ENCODE results near the gene HM13.

DNA sequence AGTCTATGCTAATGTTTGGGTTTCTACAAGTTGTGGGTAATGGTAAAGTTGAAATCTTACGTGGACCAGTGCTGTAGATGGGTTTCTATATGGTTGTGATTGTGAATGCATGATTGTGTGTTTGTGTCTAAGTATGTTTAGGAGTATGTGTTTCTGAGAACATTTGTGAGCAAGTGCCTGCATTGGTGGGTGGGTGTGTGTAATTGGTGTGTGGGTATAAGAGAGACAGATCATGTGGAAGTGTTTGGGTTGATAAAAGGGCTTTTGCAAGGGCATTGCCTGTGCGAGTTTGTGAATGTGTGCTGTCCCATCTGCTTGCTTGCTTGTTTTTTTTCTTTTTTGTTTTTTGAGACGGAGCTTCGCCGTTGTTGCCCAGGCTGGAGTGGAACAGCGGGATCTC lies 65.0 kb downstream of the HM13 start:
- TF ChIP-seq, protein P1, sequence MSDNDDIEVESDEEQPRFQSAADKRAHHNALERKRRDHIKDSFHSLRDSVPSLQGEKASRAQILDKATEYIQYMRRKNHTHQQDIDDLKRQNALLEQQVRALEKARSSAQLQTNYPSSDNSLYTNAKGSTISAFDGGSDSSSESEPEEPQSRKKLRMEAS (IDR thresholded peaks at IDR 0.05): no peak
- no peak for TF ChIP-seq POLR2A (IDR thresholded peaks at IDR 0.05; ENCODE audit: borderline replicate concordance, extremely low read depth, insufficient read depth, insufficient read length)
- TF ChIP-seq ELF1 (IDR thresholded peaks at IDR 0.05; ENCODE audit: borderline replicate concordance, low read depth): no peak
- TF ChIP-seq, protein P2, sequence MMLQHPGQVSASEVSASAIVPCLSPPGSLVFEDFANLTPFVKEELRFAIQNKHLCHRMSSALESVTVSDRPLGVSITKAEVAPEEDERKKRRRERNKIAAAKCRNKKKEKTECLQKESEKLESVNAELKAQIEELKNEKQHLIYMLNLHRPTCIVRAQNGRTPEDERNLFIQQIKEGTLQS (IDR thresholded peaks at IDR 0.05): no peak
- no peak for TF ChIP-seq SRF (IDR thresholded peaks at IDR 0.05; ENCODE audit: low read depth)
- TF ChIP-seq CTCF (IDR thresholded peaks at IDR 0.05 in 2 of 3, conservative IDR thresholded peaks at IDR 0.05 in 1 of 3; ENCODE audit: borderline replicate concordance in 1 of 3, insufficient read depth in 1 of 3, low read depth in 2 of 3, low read length in 2 of 3): no peak
- TF ChIP-seq SIN3A (IDR thresholded peaks at IDR 0.05; ENCODE audit: low read depth): no peak
- no peak for TF ChIP-seq ZNF274 (IDR thresholded peaks at IDR 0.05; ENCODE audit: low read depth, low read length)
- no peak for TF ChIP-seq RAD21 (IDR thresholded peaks at IDR 0.05; ENCODE audit: low read depth)
- TF ChIP-seq EZH2 (IDR thresholded peaks at IDR 0.05): no peak
- no peak for TF ChIP-seq ZFX (IDR thresholded peaks at IDR 0.05)

All from HCT116 (cell line).